Endothelial cell of umbilical vein (primary cell): ENCODE results near the gene MC1R.

Experiments used
- EZH2 ChIP-seq: IDR thresholded peaks from 2 replicates; pipeline ENCODE4 v1.6.1; 2012; ENCODE audit warnings: borderline replicate concordance, low read depth, mild to moderate bottlenecking, moderate library complexity, low read length, inconsistent platforms; ENCODE audit not compliant: severe bottlenecking
- JUN ChIP-seq: IDR thresholded peaks from 2 replicates; pipeline ENCODE4 v1.6.1; 2011; ENCODE audit warnings: borderline replicate concordance, low read depth; ENCODE audit not compliant: insufficient read length, insufficient read depth
- MYC ChIP-seq: IDR thresholded peaks from one replicate; pipeline ENCODE4 v1.6.1; 2011; ENCODE audit warnings: mild to moderate bottlenecking, low read depth, low read length
- TF ChIP-seq, protein P1 (sequence below), 2 donors: IDR thresholded peaks; 1 replicate in 1 of 2; 2 replicates in 1 of 2; pipeline ENCODE4 v1.5.1; 2011; ENCODE audit warnings: low read length in 2 of 2, mild to moderate bottlenecking in 2 of 2, moderate library complexity in 2 of 2, control low read depth in 1 of 2, inconsistent platforms in 1 of 2, low read depth in 1 of 2; ENCODE audit not compliant: insufficient read depth in 1 of 2; ENCODE audit errors: extremely low read depth in 1 of 2

- TF ChIP-seq JUN, result no peak
- TF ChIP-seq, protein P1, sequence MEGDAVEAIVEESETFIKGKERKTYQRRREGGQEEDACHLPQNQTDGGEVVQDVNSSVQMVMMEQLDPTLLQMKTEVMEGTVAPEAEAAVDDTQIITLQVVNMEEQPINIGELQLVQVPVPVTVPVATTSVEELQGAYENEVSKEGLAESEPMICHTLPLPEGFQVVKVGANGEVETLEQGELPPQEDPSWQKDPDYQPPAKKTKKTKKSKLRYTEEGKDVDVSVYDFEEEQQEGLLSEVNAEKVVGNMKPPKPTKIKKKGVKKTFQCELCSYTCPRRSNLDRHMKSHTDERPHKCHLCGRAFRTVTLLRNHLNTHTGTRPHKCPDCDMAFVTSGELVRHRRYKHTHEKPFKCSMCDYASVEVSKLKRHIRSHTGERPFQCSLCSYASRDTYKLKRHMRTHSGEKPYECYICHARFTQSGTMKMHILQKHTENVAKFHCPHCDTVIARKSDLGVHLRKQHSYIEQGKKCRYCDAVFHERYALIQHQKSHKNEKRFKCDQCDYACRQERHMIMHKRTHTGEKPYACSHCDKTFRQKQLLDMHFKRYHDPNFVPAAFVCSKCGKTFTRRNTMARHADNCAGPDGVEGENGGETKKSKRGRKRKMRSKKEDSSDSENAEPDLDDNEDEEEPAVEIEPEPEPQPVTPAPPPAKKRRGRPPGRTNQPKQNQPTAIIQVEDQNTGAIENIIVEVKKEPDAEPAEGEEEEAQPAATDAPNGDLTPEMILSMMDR (IDR thresholded peaks at IDR 0.05; ENCODE audit: extremely low read depth in 1 of 2, insufficient read depth in 1 of 2, low read depth in 1 of 2, low read length in 2 of 2), result no peak
- TF ChIP-seq EZH2, result no peak
- TF ChIP-seq MYC, result no peak
Measured at GRCh38 chr16:89966756-89967155, 48.1 kb downstream of the MC1R start.
